Activated CD4-positive, alpha-beta T cell treated with anti-CD3 and anti-CD28 coated beads, Interleukin-2, amount 50 U/mL, for 24 hours (primary cell): ENCODE data around the gene EHD1.

Experiments used
- DNase-seq, 2 donors: peaks; one replicate each; pipeline ENCODE4 v3.0.0-alpha.2; 2020; ENCODE audit warnings: low read depth in 1 of 2, low spot score in 1 of 2

EHD1 gene

GRCh38 chr11:64878494-64879243, at the start of gene EHD1:
EHD1 (minus strand) TSS chr11:64878621; CDS start chr11:64878464, 157 bp downstream.
- peak; percentile 97 to 100 for DNase-seq

- no peak for DNase-seq
Measured at GRCh38 chr11:64926689-64927088, 48.3 kb upstream of the EHD1 start.

DNA sequence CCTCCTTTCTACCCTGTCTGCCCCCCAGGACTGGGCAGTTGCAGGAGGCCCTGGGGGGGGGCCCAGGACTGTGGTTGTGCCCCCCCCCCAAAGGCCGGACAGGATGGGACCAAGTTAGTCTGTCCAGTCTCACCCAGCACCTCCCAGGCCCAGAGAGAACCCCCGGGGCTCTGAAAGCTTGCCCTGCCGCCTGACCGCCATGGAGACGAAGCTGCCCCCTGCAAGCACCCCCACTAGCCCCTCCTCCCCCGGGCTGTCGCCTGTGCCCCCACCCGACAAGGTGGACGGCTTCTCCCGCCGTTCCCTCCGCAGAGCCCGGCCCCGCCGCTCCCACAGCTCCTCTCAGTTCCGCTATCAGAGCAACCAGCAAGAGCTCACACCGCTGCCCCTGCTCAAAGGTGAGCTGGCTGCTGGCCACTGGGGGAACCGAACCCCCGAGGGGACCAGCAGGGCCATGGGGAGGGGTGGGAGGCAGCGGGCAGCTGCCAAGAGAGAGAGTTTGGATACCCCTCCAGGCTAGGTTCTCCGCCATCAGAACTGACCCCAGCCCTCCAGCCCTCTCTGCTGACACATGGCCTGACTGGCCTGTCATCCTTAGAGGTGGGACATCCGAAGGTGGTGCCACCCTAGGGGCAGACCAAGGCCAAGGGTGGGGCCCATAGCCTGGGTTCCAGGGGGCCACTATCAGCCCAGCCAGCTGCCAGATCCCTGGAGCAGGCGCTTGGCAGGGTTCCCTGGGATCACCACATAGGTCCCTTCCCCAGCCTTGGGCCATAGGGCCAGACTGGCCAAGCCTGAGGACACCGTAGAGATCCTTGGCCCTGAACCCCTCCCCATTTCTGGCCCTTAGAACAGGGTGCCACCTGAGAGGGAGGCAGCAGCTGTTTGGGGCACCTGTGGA, 47.4 kb upstream of the EHD1 start:
- DNase-seq = no peak

DNA sequence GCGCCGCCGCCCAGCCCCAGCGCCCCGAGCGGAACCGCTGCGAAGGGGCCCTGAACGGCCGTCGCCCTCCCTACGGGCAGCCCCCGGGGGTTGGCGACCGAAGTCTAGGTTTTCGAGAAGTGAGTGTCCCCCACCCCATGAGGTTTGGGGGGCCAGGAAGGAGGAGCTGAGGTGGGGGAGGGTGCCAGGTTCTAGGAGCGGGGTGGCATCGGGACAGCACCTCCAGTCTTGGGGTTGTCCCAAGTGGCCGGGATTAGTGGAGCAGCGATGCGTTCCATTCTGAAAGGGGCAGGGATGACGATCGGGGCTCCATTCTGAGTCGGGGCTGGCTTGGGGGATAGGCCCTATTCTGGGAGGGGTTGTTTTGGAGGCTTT, 46.5 kb upstream of the EHD1 start:
- DNase-seq = no peak

- peak; percentile 73 to 87 for DNase-seq
Measured at GRCh38 chr11:64923944-64924909, 45.8 kb upstream of the EHD1 start, which contains the start of gene PPP2R5B. PPP2R5B (plus strand) TSS chr11:64924689; CDS start chr11:64925735, 1,046 bp downstream.

DNA sequence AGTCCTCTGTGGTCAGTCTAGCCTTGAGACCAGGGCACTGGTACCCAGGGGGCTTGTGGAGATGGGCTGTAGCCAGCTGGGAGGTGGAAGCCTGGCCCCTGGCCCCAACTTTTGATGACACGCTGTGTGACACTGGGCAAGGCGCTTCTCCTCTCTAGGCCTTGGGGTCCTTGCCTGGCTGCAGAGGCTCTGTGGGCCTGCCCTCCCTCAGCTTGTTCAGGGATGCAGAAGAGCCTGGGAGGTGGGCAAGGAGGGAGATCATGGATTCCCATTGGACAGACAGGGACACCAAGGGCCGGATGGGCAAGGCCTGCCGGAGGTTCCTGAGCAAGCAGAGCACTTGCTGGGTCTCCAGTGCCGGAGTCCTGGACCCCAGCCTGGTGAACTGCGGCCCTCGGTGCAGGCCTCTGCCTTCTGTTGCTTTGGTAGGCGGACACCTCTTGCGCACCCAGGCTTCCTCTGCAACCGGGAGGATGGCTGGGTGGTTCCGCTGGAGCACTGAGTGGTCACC, 44.8 kb upstream of the EHD1 start:
- DNase-seq = no peak

- no peak for DNase-seq
Measured at GRCh38 chr11:64921384-64921783, 43.0 kb upstream of the EHD1 start.

- no peak for DNase-seq
Measured at GRCh38 chr11:64920124-64920523, 41.7 kb upstream of the EHD1 start.

GRCh38 chr11:64919627-64920026, 41.2 kb upstream of the EHD1 start:
- DNase-seq = no peak

DNA sequence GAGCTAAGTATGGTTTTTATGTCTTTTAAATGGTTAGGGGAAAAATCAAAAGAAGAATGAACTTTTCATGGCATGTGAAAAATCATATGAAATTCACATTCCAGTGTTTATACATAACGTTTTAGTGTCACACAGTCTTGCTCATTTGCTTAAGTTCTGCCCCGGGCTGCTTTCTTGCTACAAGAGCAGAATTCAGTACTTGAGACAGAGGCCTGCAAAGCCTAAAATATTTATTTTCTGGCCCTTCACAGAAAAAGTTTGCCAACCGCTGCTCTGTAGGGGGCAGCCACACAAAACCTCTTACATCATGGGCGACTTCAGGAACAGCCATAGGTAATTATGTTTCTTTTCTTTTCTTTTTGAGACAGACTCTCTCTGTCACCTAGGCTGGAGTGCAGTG, 39.6 kb upstream of the EHD1 start:
- DNase-seq = no peak

- DNase-seq = no peak
Measured at GRCh38 chr11:64917663-64917995, 39.2 kb upstream of the EHD1 start.

DNA sequence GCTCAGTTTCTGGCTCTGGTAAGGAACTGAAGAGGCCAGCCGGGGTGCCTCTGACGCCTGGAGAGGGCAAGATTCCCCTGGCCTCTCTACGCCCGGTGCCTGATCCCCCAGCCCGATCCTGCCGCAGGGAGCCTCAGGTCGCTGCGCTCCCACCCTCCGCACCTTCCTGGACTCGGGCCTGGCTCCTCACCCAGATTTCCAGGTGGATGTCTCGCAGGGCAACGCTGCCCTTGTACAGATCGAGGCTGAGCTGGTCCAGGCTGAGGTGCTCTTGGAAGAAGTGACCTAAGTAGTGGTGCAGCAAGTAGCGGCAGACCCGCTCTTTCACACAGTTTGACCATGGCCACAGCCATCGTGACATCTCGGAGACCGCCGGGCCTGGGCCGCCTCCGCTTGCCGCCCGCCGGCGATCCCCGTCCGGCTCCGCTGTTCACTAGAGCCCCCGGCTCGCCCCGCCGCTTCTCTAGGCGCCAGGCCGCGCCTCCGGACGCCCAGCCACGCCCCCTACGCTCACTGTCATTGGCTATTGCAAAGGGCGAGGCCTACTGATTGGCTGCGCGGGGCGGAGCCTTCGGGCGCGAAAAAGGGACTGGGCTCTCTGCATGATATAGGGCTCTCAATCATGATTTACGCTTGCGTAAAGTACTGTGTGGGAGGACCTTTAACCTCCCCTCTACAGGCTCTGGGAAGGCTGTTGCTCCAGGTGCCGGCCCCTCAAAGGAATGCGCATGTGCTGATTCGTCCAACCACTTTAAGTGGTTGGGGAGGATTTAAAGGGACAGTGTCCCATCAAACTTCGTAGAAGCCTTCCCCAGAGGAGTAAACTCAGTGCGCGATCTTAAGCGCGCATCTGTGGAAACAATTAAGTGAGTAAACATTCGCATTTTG, 38.6 kb upstream of the EHD1 start, which contains the start of gene ATG2A:
Gene ATG2A (minus strand): TSS at position 435 of the 888 bp plus-strand sequence. CDS start 74 bp downstream, at position 361.
- peak; percentile 96 to 99 for DNase-seq

DNA sequence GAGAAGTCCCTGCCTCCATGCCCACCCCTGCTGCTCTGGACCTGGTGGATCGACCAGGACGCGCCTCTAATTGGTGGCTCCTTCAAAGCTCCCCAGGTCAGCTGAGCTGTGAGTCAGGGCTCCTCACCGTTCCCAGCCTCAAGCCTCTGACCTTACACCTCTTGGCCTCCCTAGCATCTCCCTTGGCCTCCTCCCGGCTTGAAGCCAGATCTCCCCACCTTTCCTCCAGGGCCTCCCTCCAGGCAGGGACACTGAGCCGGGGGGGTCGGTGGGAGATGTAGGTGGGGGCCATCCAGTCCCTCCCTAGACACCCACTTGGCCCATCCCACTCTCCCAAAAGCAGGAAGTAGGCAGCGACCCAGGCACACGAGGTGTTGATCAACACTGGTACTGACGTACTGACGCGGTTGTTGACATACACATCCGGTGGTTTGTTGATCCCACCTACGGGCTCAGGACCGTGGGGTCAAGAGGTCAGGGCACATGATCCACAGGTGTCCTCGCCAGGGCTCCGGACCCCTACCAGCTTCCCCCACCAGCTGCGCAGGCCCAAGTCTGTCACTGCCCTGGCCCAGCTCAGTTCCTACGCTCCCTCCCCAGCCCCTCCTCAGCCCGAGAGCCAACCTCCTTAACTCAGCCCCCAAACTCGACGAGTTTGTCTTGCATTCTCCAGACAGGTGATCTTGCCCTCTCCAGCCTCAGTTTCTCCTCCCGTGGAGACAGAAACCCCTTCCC, 37.8 kb upstream of the EHD1 start:
- no peak for DNase-seq

GRCh38 chr11:64915376-64915887, 37.0 kb upstream of the EHD1 start:
- no peak for DNase-seq

GRCh38 chr11:64914123-64914522, 35.7 kb upstream of the EHD1 start:
- no peak for DNase-seq

DNA sequence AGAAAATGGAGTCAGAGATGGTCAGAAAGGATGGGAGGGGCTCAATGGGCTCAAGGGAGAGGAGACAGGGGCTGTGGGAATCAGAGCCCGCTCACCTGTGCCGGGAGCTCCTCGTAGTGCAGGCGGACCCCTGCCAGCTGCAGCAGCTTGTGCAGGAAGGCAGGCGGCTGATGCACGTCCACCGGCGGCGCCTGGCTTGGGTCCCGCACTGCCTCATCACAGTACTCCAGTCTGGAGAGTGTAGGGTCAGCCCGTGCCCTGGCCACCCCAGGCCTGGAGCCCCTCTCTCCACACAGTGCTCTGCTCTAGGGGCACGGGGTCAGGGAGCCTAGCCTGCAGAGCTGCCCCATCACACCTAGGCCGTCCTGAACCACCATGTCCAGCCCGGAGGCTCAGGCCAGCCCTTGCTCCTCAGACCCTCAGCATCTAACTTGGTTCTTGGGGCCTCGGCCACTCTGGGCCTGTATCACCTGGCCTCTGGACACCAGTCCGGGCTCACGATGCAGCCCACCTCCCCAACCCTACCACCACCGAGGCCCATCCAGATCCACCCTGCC, 34.8 kb upstream of the EHD1 start:
- DNase-seq = no peak

DNA sequence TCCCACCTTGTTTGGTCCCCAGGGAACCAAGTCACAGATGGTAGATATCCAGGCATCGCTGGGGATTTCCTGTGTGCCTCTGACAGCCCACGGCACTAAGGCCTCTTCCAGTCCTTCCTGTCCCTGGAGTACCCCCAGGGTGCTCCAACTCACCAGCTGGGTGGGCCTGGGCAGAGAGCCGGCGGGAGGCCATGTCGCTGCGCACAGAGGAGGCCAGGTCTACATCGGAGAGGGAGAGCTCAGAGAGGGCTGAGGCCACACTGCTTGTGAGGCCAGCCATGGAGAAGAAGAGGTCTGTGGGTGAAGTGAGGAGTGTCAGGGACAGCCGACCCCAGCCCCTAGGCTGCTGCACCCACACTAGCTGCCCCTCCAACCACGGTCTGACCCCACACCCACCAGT, 33.3 kb upstream of the EHD1 start:
- no peak for DNase-seq

DNA sequence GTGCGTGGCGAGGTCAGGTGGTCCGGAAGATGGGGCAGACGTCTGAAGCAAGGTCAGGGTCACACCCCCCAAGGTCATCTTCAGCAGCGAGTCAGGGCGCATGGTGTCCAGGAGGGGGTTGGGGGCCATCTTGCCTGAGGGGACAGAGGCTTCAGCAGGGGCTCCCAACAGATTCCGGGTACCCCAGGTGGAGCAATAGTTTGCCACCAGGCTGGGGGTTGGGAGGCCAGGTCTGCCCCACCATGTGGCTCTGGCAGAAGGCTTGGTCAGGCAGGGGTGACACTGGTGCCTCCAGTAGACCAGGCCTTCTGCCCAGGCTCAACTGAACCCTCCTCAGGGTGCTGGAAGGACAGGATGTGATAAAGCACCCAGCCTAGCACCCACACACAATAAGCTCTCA, 32.7 kb upstream of the EHD1 start:
- no peak for DNase-seq
